Ascending aorta (tissue), 2 donors: ENCODE results near the gene OR13C2. TPM values are rescaled to one million over a fixed set of nuclear protein-coding genes. Genes with fewer than 3 reads are reported as not detected.

Experiments used
- DNase-seq, 2 donors: peaks; one replicate each; pipeline ENCODE4 v3.0.0-alpha.2; 2019; ENCODE audit warnings: low spot score in 2 of 2
- H3K27ac ChIP-seq, 2 donors: fragments of 200-600 bp; sonication (generic); one replicate each; pipeline ENCODE4 v1.5.1; 2016 to 2017; ENCODE audit warnings: mild to moderate bottlenecking in 1 of 2
- H3K27me3 ChIP-seq: fragments of 200-600 bp; sonication (generic); one replicate; pipeline ENCODE4 v1.5.1; 2017
- H3K36me3 ChIP-seq, 2 donors: fragments of 200-600 bp; sonication (generic); one replicate each; pipeline ENCODE4 v1.5.1; 2016
- H3K4me1 ChIP-seq, 2 donors: fragments of 200-600 bp; sonication (generic); one replicate each; pipeline ENCODE4 v1.5.1; 2016 to 2017; ENCODE audit warnings: mild to moderate bottlenecking in 1 of 2
- H3K4me3 ChIP-seq, 2 donors: fragments of 200-600 bp; sonication (generic); one replicate each; pipeline ENCODE4 v1.5.1; 2016 to 2017; ENCODE audit warnings: mild to moderate bottlenecking in 1 of 2
- H3K9me3 ChIP-seq, 2 donors: fragments of 200-600 bp; sonication (generic); one replicate each; pipeline ENCODE4 v1.5.1; 2016
- CTCF ChIP-seq, 3 experiments: fragments of 200-600 bp in 2 of 3; fragments of 450-650 bp in 1 of 3; sonication (generic) in 2 of 3; IDR thresholded peaks; one replicate each; pipeline ENCODE4 v1.5.1; 2016 to 2019; ENCODE audit warnings: antibody characterized with exemption in 3 of 3, mild to moderate bottlenecking in 1 of 3, moderate library complexity in 1 of 3
- intact Hi-C: fragments of 100-400 bp; cut with DNase I; formaldehyde crosslinking; loops from one replicate; pipeline ENCODE4 v1.15.1; 2023
- total RNA-seq: library from RNA; depleted of rRNA; stranded (reverse); fragments of >200 nt; gene quantifications from one replicate; pipeline ENCODE4 v1.1.0, GENCODE V29; 2016

The OR13C2 gene
- total RNA-seq, 1 donor from 2014 or later = not detected

GRCh38 chr9:104556830-104557634 lies 48.4 kb downstream of the OR13C2 start:
- no peak for DNase-seq
- no peak for TF ChIP-seq CTCF (IDR thresholded peaks at IDR 0.05)
- Histone ChIP-seq H3K27ac (no peak overlapping the region), H3K4me3 (no peak overlapping the region), H3K36me3 (no peaks in the 10 kb centered on the region), H3K9me3 (peaks cover 0 to 12% of the 10 kb centered on the region in 2 donors), H3K4me1 (no peaks in the 10 kb centered on the region), H3K27me3 (no peaks in the 10 kb centered on the region)
- intact Hi-C loops = no loop called here

GRCh38 chr9:104555521-104555920 lies 49.9 kb downstream of the OR13C2 start:
- no peak for TF ChIP-seq CTCF (IDR thresholded peaks at IDR 0.05)
- peaks cover 0 to 12% of the 10 kb centered on the region in 2 donors for H3K9me3 ChIP-seq
- intact Hi-C loops = no loop called here

More at GRCh38 chr9:104555521-104555920, 49.9 kb downstream of the OR13C2 start:
- H3K4me3 ChIP-seq = no peak overlapping the region
- no peaks in the 10 kb centered on the region for H3K36me3 ChIP-seq
- DNase-seq = no peak
- H3K4me1 ChIP-seq = no peaks in the 10 kb centered on the region
- H3K27me3 ChIP-seq = no peaks in the 10 kb centered on the region
- no peak overlapping the region for H3K27ac ChIP-seq

Other genes with a start within 250 kb of the OR13C2 start
- gene OR13F1, start 101.4 kb downstream of the OR13C2 start, total RNA-seq = not detected
- gene OR13C4, start 78.4 kb downstream of the OR13C2 start, total RNA-seq = not detected
- not detected for gene OR13C3, start 68.8 kb downstream of the OR13C2 start, total RNA-seq
- gene OR13C8, start 36.5 kb downstream of the OR13C2 start, total RNA-seq = not detected
- not detected for gene OR13C5, start 6.2 kb downstream of the OR13C2 start, total RNA-seq
- not detected for gene OR13C9, start 12.6 kb upstream of the OR13C2 start, total RNA-seq
- gene OR13D1, start 88.9 kb upstream of the OR13C2 start, total RNA-seq = not detected
- 9.7 TPM for gene NIPSNAP3A, start 142.1 kb upstream of the OR13C2 start, total RNA-seq
- gene NIPSNAP3B, start 158.5 kb upstream of the OR13C2 start, total RNA-seq = 14.6 TPM